Left lung (tissue), 10 donors: ENCODE data around the gene CEPT1. TPM values are rescaled to one million over a fixed set of nuclear protein-coding genes. Genes with fewer than 3 reads are reported as not detected.
A peak's percentile ranks its signal among the peaks of the same experiment; 100 is the strongest.

Experiments used
- ATAC-seq: fragments of 200-7000 bp; cut with Tn5 transposase; one replicate; pipeline ENCODE4 v1.9.1; 2020; ENCODE audit warnings: moderate library complexity
- DNase-seq, 4 donors: peaks; one replicate each; pipeline ENCODE4 v3.0.0-alpha.2; 2013 to 2020
- H3K27ac ChIP-seq, 2 donors: fragments of 200-600 bp; sonication (generic) in 1 of 2; one replicate each; pipeline versions ENCODE4 v1.5.0 to v1.8.0; 2020 to 2021
- H3K27me3 ChIP-seq, 2 donors: fragments of 200-600 bp; sonication (generic) in 1 of 2; one replicate each; pipeline versions ENCODE4 v1.5.0 to v1.8.0; 2020 to 2021
- H3K36me3 ChIP-seq, 2 donors: fragments of 200-600 bp; sonication (generic) in 1 of 2; one replicate each; pipeline versions ENCODE4 v1.5.0 to v1.8.0; 2020 to 2021
- H3K4me1 ChIP-seq, 2 donors: fragments of 200-600 bp; one replicate each; pipeline ENCODE4 v1.8.0; 2021
- H3K4me3 ChIP-seq, 2 donors: fragments of 200-600 bp; sonication (generic) in 1 of 2; one replicate each; pipeline versions ENCODE4 v1.5.0 to v1.8.0; 2020 to 2021; ENCODE audit warnings: mild to moderate bottlenecking in 1 of 2
- H3K9me3 ChIP-seq, 2 donors: fragments of 200-600 bp; sonication (generic) in 1 of 2; one replicate each; pipeline versions ENCODE4 v1.5.0 to v1.8.0; 2020 to 2021
- CTCF ChIP-seq, 2 donors: fragments of 200-600 bp; sonication (generic) in 1 of 2; IDR thresholded peaks; one replicate each; pipeline versions ENCODE4 v1.5.0 to v1.8.0; 2021; ENCODE audit warnings: antibody characterized with exemption in 2 of 2
- intact Hi-C, 2 donors: fragments of 100-400 bp; cut with DNase I; formaldehyde crosslinking; loops; one replicate each; pipeline versions ENCODE4 v1.11.2 to v1.14.2; 2022
- polyA plus RNA-seq, 6 donors: library from polyadenylated mRNA; unstranded; fragments of 120-200 nt; gene quantifications; one replicate each; pipeline ENCODE4 v1.2.1, GENCODE V29; 2013; ENCODE audit not compliant: insufficient read length in 6 of 6
- total RNA-seq, 2 donors: library from RNA; stranded (reverse); fragmentation: NEBNext Ultra II Directional; extraction: Animal tissue kit (Norgen Biotek cat#: 25700); gene quantifications; one replicate each; pipeline ENCODE4 v1.2.1, GENCODE V29; 2021
- donor health status: DM: no; HTN: yes; CAD: no.
- donor health status: DM: no; HTN: no; CAD: no.

The CEPT1 gene
- total and polyA plus RNA-seq, 8 donors: 40.4 to 66.3 (median 55.5) TPM

GRCh38 chr1:111225091-111225490 is 85.1 kb downstream of the CEPT1 start:
- Histone ChIP-seq H3K27me3 (no peaks in the 10 kb centered on the region), H3K9me3 (no peaks in the 10 kb centered on the region), H3K27ac (peak overlapping the region in 1 of 2 donors; percentile 6), H3K36me3 (no peaks in the 10 kb centered on the region), H3K4me3 (no peak overlapping the region), H3K4me1 (peaks cover 12 to 64% of the 10 kb centered on the region in 2 donors)
- no peak for DNase-seq
- no peak for ATAC-seq
- intact Hi-C loops: loop anchor here in 1 of 2 donors (10.0 kb wide), 1 partner anchor 180 kb away; no protein-coding TSS in a partner anchor
- TF ChIP-seq CTCF (IDR thresholded peaks at IDR 0.05): no peak

- no peaks in the 10 kb centered on the region for H3K9me3 ChIP-seq
- H3K27ac ChIP-seq: peak overlapping the region in 1 of 2 donors; percentile 6
- no peaks in the 10 kb centered on the region for H3K27me3 ChIP-seq
- no peak overlapping the region for H3K4me3 ChIP-seq
- no peaks in the 10 kb centered on the region for H3K36me3 ChIP-seq
- intact Hi-C loops: loop anchor here in 1 of 2 donors (10.0 kb wide), 1 partner anchor 179 kb away; no protein-coding TSS in a partner anchor
- no peak for TF ChIP-seq CTCF (IDR thresholded peaks at IDR 0.05)
- ATAC-seq (no peak), DNase-seq (no peak)
- peaks cover 12 to 57% of the 10 kb centered on the region in 2 donors for H3K4me1 ChIP-seq
Measured at GRCh38 chr1:111225717-111226400, 85.8 kb downstream of the CEPT1 start.

GRCh38 chr1:111227434-111227833 is 87.4 kb downstream of the CEPT1 start, which contains the start of gene CHI3L2:
CHI3L2 (plus strand) TSS chr1:111227713; CDS start chr1:111227730, 17 bp downstream.
- peak within 1 kb of the TSS; percentile 41 to 53 for H3K27ac ChIP-seq
- no peak within 1 kb of the TSS for H3K4me3 ChIP-seq
- no peaks in the 10 kb centered on the region for H3K27me3 ChIP-seq
- H3K4me1 ChIP-seq: peaks cover 9 to 41% of the 10 kb centered on the region in 2 donors
- no peak for DNase-seq
- no peaks in the 10 kb centered on the region for H3K36me3 ChIP-seq
- ATAC-seq: peak; percentile 40
- TF ChIP-seq CTCF (IDR thresholded peaks at IDR 0.05): no peak
- intact Hi-C loops: loop anchor here in 1 of 2 donors (10.0 kb wide), 1 partner anchor 177 kb away; no protein-coding TSS in a partner anchor
- H3K9me3 ChIP-seq: no peaks in the 10 kb centered on the region

- H3K9me3 ChIP-seq: no peaks in the 10 kb centered on the region
- peak overlapping the region; percentile 41 to 53 for H3K27ac ChIP-seq
- no peaks in the 10 kb centered on the region for H3K36me3 ChIP-seq
- no peak for TF ChIP-seq CTCF (IDR thresholded peaks at IDR 0.05)
- no peak overlapping the region for H3K4me3 ChIP-seq
- peaks cover 5 to 34% of the 10 kb centered on the region in 2 donors for H3K4me1 ChIP-seq
- intact Hi-C loops: loop anchor here in 1 of 2 donors (10.0 kb wide), 1 partner anchor 177 kb away; no protein-coding TSS in a partner anchor
- no peaks in the 10 kb centered on the region for H3K27me3 ChIP-seq
- DNase-seq: no peak
- peak; percentile 91 for ATAC-seq
Measured at GRCh38 chr1:111227851-111228747, 88.1 kb downstream of the CEPT1 start.
